Anterior cingulate cortex (tissue), 58 donors: Measurements from ENCODE around the gene SNCB.

ENCODE experiments used
- DNase-seq, 58 donors: peaks; one replicate each; lab custom pipeline; 2025; lab: John Stamatoyannopoulos, UW

The SNCB gene

GRCh38 chr5:176661676-176662075, 31.3 kb upstream of the SNCB start:
- no peak for DNase-seq

- peak in 52 of 58 donors; percentile 14 to 79 (median 52) for DNase-seq
These were observed 30.7 kb upstream of the SNCB start for GRCh38 chr5:176660860-176661641.

GRCh38 chr5:176660530-176660859, 30.2 kb upstream of the SNCB start:
- DNase-seq, result no peak

GRCh38 chr5:176659860-176660461, 29.6 kb upstream of the SNCB start:
- no peak for DNase-seq

DNA sequence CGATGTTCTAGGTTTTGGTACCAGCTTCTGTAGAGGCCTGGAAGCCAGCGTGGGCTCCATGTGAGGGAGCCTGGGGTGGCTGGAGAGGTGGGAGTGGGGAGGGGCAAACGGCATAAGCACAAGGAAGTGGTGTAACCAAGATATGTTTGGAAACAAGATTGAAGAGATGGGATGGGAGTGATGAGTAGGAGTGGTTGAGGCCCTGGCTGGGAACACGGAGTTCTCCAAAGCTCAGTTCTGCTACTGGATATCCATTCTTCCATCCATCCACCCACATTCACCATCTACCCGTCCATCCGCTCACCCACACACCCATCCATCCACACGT, 29.1 kb upstream of the SNCB start:
- peak in 13 of 58 donors; percentile 11 to 69 (median 31) for DNase-seq

DNA sequence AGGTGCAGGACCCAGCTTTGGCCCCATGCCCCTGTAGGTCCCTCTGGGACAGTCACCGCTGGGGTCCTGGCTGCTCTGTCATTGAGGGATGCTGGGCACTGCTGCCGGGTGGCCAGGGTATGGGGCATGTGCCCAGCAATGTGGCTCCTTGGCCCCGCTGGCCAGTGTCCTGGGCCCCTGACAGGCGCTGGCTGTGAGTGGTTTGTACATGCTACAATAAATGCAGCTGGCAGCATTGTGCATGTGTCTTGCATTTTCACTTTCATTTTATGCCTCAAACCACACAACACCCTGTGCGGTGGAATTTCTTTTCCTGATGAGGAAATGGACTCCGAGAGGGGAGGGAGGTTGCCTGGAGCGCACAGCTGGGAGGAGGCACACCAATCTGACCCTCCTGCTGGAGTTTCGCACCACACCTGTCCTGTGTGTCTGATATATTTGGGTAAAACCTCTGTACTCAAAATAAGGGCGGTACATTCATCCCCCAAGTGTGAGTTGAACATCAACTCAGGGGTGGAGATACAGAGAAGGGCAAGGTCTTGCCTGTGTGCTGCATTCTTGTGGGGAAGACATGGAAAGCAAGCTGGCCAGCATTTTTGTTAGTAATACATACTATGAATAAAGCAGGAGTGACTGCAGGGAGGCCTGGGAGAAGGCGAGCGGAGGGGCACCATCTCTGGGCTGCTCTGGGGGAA, 28.6 kb upstream of the SNCB start:
- no peak for DNase-seq

DNA sequence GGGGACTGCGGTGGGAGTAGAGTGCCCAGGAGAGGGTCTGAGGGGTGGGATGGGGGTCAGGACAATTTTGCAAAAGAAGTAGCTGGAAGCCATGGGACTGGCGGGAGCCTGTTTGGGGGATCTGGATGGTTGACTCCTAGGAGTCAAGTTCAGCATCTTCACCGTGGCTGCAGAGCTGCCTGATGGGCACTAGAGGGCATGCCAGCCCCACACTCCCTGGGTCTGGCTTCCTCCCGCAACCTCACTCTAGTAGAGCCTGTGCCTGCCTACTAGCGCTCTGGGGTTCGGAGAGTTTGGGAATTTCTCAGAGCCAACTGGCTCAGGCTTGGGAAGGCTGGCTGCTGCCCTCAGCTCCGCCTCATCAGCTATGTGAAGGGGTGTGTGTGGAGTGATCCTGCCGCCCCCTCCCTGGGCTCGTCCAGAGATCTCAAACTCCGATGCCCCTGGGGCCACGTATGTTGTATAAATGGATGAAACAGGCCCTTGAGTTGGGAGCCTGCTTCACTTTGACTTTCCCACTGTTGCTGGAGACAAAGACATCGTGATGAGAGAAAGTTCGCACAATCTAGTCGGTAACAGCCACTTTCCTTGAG, 27.8 kb upstream of the SNCB start:
- DNase-seq, result peak in 55 of 58 donors; percentile 17 to 87 (median 57)

GRCh38 chr5:176656467-176656990, 26.2 kb upstream of the SNCB start:
- no peak for DNase-seq

GRCh38 chr5:176654856-176655255, 24.5 kb upstream of the SNCB start:
- no peak for DNase-seq

DNA sequence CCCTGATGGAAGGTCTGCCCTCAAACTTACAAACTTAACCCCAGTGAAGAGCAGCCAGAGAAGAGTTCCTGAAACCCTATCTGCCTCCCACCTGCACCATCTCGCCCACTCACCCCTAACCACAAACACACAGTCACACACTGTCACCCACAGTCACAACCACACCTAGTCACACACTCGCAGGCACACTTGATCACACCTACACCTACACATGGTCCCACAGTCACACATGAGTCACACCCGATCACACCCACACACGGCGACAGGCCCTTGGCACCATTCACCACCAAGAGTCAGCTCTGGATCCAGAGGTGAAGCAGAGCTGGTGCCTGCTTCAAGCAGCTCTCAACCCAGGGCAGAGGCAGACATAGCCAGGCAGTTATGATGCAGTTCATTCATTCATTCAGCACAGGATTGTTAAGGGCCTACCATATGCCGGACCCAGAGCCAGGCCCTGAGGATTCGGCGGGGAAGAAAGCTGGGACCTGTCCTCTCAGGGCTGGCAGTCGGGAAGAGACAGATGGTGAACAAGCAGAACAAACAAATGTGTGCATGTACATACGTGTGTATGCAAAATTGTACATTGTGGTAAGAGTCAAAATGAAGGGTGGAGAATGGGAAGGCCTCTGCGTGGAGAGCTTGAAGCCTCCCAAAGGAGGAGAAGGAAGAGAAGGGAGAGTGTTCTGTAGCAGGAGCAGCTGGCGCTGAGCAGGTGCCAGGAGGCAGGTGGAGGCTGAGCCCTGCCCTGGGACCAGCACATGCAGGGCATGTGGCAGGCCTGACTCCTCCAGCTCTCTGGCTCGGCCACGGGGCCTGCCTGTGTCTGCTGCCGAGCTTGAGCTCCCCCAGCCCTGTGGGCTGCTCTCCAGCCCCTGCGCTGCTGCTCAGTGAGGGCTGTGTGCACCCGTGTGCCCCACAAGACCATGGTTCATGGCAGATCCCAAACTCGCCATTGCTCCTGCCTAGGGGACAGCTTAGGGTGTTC, 23.4 kb upstream of the SNCB start:
- DNase-seq, result peak in 7 of 58 donors; percentile 23 to 63 (median 41)

GRCh38 chr5:176652136-176652535, 21.8 kb upstream of the SNCB start:
- peak in 49 of 58 donors; percentile 14 to 82 (median 47) for DNase-seq

DNA sequence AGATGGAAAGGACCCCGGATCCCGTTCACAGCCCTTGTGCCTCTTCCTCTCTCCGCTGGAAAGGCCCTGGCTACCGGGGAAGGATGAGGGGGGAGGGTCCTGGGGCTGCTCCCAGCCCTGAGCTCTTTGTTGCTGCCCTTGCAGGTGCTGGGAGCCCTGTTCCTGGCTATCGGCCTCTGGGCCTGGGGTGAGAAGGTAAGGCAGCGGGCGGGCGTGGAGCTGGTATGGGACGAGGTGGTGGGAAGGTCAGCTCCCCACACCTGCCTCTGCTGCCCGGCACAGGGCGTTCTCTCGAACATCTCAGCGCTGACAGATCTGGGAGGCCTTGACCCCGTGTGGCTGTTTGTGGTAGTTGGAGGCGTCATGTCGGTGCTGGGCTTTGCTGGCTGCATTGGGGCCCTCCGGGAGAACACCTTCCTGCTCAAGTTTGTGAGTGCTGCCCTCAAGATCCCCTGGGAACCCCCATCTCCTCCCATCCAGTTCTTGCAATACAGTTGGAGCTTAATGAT, 21.2 kb upstream of the SNCB start:
- DNase-seq, result no peak

DNA sequence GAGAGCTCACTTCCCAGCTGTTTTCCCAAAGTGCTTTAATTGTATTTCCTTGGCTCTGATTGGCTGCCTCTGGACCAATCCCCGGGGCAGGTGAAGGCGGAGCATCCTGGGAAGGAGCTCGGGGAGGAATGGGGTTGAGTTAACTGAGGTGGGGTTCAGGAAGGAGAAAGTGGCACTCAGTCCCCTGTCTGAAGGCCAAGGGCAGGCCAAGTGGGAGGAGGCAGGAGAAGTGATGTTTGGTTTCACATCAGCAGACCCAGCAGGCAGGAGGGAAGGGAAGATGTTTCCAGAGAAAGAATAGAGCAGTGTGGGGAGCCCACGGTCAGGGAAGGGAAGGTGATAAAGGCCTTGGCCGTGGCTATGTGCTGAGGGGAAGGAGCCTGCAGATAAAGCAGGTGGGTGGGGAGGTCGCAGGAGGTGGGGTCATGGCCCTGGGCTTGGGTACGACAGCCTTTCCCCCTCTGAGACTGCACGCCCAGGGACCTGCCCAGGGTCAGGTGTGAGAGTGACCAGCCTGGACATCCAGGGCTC, 20.1 kb upstream of the SNCB start:
- DNase-seq, result peak in 5 of 58 donors; percentile 15 to 53 (median 39)

DNA sequence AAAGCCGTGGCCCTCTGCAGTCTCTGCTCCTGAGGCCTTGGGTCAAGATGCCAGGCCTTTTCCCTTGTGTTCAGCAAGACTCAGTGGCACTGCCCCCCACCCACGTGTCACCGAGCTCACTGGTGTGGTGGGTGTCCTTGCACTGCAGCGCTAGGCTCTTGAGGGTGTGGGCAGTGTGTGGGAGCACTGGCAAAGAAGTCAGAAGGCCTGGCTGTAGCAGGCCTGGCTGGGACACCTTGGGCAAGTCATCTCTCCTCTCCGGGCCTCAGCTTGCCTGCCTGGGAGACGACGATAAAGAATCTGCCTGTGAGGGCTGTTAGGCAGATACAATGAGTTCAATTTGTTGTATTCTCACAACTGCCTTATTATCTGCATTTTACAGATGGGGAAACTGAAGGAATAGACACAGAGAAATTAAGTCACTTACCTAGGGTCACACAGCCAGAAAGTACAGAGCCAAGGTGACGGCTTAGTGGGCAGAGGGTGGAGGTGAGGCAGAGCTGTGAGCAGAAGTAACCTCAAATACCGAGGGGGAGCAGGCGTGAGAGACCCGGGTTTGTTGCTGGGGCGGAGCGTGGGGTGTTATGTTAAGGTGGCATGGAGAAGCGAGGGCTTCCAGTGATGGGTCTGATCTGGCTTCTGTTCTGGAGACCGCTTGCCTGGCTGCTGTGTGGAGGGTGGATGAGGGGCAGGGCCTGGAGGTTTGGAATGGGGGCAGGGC, 18.3 kb upstream of the SNCB start:
- DNase-seq, result no peak

DNA sequence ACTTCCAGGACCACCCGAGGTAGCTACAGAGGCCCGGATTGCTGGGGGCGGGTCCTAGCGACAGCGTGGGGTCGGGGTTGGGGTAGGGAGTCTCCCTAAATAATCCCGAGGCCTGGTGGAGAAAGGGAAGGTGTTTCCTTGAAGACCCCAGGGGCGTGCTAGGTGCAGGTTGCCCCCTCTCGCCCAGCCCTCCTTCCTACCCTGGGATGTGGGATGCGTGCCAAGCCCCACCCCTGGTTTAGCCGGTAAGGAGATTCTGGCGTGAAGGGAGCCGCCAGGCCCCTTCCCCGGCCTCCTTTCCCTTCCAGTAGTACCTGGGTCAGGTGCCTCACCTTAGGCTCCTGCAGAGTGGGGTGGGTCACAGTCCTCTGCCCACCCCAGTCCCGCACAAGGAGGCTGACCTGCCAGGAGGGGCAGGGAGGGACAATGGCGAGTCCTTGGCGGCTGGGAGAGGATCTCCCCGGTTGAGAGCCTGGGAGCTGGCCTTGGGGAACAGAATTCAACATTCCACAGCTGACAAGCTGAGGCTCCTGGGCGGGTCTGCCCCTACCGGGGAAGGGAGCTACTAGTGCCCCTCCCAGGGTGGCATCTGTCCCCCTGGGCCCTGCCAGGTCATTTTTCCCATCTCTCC, 17.6 kb upstream of the SNCB start:
- DNase-seq, result peak in 11 of 58 donors; percentile 18 to 58 (median 33)

- peak; percentile 77 to 100 (median 99) for DNase-seq
These were observed 16.9 kb upstream of the SNCB start, which contains the start of gene TSPAN17 for GRCh38 chr5:176647030-176647842. Gene TSPAN17 (plus strand): TSS chr5:176647484. CDS start chr5:176647616, 132 bp downstream.

DNA sequence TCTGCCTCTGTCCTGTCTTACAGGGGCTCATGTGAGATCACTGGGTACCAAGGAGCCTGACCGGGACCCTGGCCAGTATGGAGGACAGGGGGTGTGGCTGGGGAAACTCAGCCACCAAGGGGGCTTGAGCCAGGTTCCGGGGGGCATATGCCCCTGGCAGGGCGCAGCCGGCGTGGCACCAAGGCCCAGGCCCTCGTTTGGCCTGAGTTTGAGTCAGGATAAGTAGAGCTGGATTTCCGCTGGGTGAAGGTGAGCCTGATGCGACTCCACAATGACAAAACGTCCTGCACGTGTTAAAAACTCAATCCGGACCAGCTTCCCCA, 16.3 kb upstream of the SNCB start:
- no peak for DNase-seq
